ENCODE measurements around the gene OSBP.
"Not testable (repeated sequence)": the region's sequence is repeated elsewhere in the genome, so short reads cannot be mapped to it uniquely, and the experiment has no call there.

Gene OSBP

DNA sequence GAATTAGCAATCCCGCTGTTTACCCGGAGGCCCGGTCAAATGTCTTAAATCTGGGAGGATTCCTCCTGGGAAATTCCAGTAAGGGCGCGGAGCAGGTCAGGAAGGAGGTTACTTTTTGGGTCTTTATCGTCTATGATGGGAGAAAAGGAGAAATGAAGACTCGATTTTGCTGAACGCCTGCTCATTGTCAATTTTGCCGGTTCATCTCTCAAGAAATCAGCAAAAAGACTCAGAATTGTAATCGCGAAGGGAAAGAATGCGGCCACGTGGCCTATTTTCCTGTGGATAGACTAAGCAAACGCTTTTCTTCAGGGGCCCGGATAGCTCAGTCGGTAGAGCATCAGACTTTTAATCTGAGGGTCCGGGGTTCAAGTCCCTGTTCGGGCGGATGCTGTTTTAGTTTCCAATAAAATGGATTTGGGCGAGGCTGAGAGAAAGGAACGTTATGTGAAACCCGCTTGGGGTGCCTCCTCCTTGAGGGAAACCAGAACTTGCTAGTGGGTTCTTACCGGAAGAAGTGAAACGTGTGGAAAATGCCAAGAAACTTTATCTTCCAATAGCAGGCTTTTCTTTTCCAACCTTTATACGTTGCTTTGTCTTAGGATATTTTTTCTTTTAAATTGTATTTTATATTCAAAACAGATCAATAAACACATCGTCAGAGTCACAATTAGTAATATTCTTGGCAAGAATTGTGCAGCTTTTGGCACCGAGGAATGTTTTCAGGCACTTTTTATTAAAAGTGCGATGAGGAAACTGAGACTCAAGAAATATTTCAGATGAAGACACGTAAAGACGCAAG is 59.3 kb downstream of the OSBP start:
- peak in 8 of 10 donors; percentile 47 to 93 (median 66) for DNase-seq
- intact Hi-C loops (cut with DNase I) = loop anchor here (10.0 kb wide), 1 partner anchor 198 kb away; the partner anchor contains the start of gene STX3

DNA sequence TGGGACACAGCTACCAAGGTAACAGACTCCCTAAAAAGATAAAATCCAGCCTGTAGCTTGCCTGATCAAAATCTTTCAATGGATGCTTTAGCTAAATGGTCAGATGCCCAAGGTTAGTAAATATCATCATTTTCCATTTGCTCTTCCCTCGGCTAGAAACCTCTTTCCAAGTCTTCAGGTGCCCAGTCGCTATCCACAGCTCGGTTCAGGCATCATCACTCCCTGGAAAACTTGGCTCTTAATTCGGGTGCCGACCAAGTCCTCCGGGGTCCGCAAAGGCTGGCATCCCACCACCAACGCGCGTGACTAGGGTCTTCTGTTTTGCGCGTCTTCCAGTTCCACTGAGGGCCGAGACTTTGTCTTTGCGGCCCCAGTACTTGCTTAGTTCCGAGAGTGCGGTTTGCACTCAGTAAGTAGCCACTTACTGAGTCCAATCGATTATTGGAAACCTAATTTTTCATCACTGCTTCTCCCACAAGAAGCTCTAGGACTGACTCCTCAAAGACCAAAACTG is 59.9 kb downstream of the OSBP start:
- intact Hi-C loops (cut with DNase I) = loop anchor here (10.0 kb wide), 1 partner anchor 199 kb away; the partner anchor contains the start of gene STX3
- no peak for DNase-seq

DNA sequence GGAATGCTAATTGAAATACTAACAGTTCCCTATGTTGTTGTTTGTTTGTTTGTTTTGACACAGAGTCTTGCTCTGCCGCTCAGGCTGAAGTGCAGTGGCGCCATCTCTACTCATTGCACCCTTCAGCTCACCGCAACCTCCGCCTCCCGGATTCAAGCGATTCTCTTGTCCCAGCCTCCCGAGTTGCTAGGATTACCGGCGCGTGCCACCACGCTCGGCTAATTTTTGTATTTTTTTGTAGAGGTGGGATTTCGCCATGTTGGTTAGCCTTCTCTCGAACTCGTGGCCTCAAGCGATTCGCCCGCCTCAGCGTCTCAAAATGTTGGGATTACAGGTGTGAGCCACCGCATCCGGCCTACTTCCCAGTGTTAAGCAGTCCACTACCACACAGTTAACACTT is 62.3 kb downstream of the OSBP start:
- intact Hi-C loops (cut with DNase I) = loop anchor here (5.0 to 10.0 kb wide), 2 partner anchors 114 to 201 kb away; partner anchors contain the start of genes PATL1 and STX3
- DNase-seq = no peak

DNA sequence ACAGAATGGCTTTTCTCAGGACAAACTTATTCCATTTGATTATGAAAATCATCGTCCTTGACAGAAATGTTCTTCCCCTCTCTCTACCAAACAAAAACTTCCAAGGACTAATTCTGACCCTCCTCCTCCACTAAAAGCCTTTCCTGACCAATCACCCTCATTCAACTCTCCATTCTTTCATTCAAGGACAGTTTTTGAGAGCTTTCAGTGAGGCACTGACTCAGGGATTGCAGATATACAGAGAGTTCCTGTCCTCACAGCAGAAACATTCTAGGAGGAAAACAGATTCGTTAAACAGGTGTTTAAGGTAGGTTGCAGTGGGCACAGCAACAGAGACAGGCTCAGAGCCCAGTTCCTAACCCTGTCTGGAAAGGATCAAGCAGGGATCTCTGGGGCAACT is 62.7 kb downstream of the OSBP start:
- intact Hi-C loops (cut with DNase I) = loop anchor here (5.0 to 10.0 kb wide), 2 partner anchors 114 to 202 kb away; partner anchors contain the start of genes PATL1 and STX3
- no peak for DNase-seq

DNA sequence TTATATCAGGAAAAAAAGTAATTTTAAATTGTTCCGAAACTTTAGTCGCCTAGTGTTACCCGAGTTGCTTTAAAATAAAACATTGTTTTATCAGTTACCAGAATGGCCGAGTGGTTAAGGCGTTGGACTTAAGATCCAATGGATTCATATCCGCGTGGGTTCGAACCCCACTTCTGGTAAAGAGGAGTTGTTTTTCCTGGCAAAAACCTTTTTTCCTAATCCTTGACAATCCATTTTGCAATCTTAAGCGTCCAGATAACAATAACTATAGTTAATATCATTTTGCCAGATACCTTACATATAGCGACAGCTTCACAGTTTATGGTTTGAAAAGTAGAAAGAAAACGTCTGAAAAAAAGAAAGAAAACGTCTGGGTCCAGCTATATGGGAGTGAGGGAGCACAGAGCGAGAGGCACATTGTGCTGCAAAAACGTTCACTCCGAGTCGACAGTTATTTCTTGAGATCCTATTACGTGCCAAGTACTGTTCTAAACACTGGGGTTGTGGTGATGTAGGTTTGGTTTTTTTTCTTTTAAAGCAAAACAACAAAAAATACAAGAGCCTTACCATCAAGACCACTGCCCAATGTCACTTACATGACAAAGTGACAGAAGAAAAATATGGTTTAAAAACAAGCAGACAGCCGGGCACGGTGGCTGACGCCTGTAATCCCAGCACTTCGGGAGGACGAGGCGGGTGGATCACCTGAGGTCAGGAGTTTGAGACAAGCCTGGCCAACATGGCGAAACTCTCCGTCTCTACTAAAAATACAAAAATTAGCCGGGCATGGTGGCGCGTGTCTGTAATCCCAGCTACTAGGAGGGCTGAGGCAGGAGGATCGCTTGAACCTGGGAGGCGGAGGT is 63.7 kb downstream of the OSBP start:
- intact Hi-C loops (cut with DNase I) = loop anchor here (5.0 to 10.0 kb wide), 2 partner anchors 115 to 203 kb away; partner anchors contain the start of genes PATL1 and STX3
- DNase-seq = peak in 1 of 10 donors; percentile 42

DNA sequence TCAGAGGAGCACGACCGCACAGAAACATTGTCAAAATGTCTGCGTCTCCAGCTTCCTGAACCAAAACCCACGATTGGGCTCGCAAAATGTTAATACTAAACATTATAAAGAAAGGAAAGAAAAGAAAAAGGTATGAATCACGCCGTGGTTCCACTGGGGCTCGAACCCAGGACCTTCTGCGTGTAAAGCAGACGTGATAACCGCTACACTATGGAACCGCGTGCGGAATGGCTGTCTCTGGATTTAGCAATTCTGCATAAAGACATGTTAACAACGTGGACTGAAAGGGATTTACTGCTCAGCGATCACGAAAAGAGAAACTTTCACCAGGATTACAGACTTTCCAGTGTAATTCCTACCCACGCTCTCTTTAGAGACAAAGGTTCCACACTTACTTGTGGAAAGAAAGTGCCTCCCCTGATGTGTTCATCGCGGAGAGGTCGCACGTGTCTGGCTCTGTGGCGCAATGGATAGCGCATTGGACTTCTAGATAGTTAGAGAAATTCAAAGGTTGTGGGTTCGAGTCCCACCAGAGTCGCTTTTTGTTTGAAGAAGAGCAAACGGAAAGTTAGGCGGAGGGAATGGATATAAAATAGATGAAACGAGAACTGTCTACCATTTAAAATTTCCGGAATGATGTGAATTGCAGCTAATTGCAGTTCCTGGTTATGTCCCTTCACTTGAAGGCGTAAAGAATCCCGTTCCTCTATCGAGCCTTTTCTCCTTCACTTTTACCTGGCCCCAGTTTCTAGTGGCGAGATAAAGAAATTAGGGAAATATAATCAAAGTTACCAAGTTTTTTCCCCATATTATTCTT is 64.5 kb downstream of the OSBP start:
- intact Hi-C loops (cut with DNase I) = loop anchor here (5.0 to 10.0 kb wide), 2 partner anchors 116 to 204 kb away; partner anchors contain the start of genes PATL1 and STX3
- DNase-seq = peak; percentile 51 to 93 (median 64)

DNA sequence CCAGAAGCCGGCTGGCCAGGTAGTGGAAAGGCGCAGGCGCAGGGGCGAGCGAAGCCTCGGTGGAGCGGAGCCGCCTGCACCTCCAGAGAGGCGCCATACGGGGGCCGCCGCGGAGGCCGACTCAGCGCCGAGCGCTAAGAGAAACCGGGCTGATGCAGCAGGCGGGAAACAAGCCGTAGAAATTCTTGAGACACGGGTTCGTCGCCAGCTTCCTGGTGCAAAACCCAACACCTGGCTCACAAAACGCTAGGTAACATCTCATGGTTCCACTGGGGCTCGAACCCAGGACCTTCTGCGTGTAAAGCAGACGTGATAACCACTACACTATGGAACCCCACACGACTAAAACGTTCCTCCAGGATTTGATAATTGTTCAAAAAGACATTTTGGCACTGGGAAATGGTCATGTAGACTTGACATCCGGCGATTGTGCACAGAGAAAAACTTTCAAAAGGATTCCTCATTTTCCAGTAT is 65.2 kb downstream of the OSBP start:
- DNase-seq = peak; percentile 60 to 97 (median 74)
- intact Hi-C loops (cut with DNase I) = loop anchor here (5.0 to 10.0 kb wide), 2 partner anchors 117 to 204 kb away; partner anchors contain the start of genes PATL1 and STX3

DNA sequence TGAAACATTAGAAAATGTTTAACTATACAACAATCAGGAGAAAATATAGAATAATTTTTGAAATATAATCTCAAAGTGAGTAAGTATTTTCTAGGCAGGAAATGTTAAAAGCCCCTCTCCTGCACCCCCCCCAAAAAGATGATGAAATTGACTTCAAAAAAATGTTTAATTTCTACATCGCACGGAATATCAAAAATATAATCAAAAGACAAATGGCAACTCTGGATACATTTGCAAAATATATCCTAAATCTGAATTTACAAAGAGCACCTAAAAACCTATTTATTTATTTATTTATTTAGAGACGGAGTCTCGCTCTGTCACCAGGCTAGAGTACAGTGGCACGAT is 67.3 kb downstream of the OSBP start:
- intact Hi-C loops (cut with DNase I) = no loop called here
- no peak for DNase-seq

DNA sequence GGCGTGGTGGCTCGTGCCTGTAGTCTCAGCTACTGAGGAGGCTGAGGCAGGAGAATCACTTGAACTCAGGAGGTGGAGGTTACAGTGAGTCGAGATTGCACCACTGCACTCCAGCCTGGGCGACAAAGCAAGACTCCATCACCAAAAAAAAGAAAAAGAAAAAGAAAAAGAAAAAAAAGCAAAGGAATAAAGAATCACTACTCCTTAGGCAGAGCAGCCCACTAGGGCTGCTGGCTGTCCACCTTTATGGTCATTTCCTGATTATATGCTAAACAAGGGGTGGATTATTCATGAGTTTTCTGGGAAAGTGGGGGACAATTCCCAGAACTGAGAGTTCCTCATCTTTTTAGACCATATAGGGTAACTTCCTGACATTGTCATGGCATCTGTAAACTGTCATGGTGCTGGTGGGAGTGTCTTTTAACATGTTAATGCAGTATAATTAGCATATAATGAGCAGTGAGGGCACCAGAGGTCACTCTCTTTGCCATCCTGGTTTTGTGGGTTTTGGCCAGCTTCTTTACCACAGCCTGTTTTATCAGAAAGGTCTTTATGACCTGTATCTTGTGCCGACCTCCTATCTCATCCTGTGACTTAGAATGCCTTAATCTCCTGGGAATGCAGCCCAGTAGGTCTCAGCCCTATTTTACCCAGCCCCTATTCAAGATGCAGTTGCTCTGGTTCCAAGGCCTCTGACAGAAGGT is 67.8 kb downstream of the OSBP start:
- DNase-seq; intact Hi-C loops (cut with DNase I): not testable (repeated sequence)

DNA sequence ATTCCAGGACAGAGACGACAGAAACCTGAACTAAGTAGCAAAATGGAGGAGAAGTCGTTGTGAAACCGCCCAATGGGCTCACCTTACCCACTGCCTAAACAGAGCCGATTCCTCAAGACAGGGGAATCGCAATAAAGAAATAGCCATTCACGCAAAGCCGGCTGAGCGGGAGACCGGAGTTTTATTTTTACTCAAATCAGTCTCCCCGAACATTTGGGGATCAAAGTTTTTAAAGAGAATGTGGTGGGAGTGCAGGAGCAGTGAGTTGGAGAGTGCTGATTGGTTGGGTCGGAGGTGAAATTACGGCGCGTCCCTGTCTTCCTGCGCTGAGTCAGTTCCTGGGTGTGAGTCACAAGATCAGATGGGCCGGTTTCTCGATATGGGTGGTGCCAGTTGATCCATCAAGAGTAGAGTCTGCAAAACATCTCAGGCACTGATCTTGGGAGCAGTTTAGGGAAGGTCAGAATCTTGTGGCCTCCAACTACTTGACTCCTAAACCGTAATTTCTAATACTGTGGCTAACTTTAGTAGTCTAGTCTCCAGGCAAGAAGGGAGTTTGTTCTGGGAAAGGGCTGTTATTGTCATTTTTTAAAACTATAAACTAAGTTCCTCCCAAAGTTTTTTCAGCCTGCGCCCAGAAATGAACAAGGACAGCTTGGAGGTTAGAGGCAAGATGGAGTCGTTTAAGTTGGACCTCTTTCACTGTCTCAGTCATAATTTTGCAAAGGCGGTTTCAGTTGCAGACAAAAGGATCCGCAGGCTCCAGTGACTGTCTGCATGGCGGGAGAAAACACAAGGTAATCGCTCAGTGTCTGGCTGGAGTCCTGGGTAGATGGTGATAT is 70.2 kb downstream of the OSBP start:
- no peak for DNase-seq
- intact Hi-C loops (cut with DNase I) = no loop called here

DNA sequence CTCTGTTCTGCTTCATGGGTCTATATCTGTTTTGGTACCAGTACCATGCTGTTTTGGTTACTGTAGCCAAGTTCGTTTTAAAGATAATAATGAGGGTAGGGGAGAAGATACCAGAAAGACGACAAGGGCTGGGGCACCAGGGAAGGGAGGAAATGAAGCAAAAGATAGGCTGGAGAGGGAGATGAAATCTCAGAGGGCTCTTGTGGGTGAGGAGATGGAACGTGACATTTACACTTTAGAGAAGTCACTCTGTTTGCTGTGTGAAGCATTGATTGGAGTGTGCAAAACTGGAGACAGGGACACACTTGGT is 70.8 kb downstream of the OSBP start:
- no peak for DNase-seq
- intact Hi-C loops (cut with DNase I) = no loop called here

DNA sequence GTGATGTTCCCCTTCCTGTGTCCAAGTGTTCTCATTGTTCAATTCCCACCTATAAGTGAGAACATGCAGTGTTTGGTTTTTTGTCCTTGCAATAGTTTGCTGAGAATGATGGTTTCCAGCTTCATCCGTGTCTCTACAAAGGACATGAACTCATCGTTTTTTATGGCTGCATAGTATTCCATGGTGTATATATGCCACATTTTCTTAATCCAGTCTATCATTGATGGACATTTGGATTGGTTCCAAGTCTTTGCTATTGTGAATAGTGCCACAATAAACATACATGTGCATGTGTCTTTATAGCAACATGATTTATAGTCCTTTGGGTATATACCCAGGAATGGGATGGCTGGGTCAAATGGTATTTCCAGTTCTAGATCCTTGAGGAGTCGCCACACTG is 71.9 kb downstream of the OSBP start:
- intact Hi-C loops (cut with DNase I); DNase-seq: not testable (repeated sequence)

DNA sequence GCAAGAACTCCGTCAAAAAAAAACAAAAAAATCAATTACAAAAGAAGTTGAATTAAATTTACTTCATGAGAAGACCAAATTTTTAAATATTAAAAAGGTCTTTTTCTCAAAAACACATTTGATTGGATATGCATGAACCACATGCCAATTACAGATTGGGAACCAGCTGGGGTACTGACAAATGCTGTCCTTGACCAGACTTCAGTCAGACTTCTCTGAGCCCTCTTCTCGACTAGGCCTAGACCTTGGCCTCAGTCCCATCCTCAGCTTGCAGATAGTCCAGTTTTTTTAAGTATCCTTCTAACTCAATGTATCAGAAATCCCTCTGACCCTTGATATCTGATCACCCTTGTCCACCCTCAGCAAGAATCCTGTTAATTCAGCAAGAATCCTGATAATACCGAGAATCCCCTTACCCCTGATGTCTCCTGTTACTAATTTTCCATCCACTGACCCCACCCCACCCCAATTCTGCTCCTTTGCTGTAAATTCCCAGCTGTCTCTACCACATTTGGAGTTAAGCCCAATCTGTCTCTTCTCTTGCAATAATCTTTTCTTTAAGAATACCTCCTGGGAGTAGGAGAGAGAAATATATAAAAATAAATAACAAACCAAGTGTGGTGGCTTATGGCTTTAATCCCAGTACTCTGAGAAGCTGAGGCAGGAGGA is 73.3 kb downstream of the OSBP start:
- intact Hi-C loops (cut with DNase I) = no loop called here
- no peak for DNase-seq

DNA sequence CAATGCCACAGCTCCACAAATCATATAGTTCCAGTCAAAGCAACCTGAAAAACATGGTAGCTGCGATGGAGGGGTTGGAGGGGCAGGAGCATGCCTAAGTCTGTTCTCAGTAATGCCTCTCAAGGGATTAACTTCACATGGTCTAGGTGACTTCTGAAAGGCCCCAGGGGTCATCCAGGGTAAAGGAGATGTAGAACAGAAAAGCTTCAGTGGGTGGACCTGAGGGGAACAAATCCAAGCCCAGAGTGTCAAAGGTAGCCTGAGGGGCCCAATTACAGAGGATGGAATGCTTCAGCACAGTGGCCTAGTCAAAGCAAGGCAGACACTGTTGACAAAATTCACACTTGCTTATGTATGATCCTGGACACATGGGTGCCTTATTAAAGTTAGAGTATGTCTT is 80.9 kb downstream of the OSBP start:
- intact Hi-C loops (cut with DNase I) = loop anchor here (5.0 kb wide), 1 partner anchor 148 kb away; no protein-coding TSS in a partner anchor
- no peak for DNase-seq

DNA sequence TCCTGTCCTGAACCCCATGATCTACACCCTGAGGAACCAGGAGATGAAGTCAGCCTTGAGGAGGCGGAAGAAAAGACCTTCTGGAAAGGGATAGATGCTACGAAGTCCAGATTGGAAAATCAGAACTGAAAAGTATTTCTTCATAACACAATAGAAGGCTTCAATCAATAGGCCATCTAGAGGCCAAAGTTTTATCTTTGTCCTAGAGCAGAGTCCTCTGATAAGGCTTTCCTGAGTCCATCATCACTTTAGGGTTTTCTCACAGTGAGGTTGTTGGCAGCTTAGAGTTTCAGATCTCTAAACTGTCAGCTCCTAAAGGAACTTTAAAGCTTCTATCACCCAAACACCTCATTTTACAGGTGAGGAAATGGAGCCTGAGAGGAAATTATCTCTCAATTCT is 83.0 kb downstream of the OSBP start:
- intact Hi-C loops (cut with DNase I) = no loop called here

DNA sequence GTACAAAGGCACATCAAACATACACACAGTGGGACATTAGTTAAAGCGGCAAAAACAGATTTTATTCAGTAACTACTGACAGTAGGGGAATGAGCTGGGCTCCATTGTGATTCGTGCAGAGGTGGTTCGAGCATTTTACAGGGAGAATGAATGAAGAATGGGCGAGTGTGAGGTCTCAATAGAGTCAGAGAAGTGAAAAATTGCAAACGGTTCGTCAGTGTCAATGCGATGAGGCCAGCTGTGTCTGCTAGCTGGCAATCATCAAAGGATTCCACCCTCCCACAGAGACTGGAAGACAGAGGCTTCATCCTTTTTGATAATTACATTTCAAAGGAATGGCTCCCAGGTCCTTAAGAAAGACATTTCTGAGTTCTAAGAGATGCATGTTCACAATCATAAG is 86.9 kb downstream of the OSBP start:
- intact Hi-C loops (cut with DNase I) = no loop called here
- no peak for DNase-seq

More for the DNA sequence above, 83.0 kb downstream of the OSBP start:
- no peak for DNase-seq
